GM19193 (cell line): ENCODE measurements around the gene FAM177B.

Source experiments
- POLR2A ChIP-seq: IDR thresholded peaks from 4 replicates; pipeline ENCODE4 v1.6.1; 2011; ENCODE audit not compliant: insufficient read depth, insufficient read length; ENCODE audit errors: extremely low read depth

FAM177B gene

DNA sequence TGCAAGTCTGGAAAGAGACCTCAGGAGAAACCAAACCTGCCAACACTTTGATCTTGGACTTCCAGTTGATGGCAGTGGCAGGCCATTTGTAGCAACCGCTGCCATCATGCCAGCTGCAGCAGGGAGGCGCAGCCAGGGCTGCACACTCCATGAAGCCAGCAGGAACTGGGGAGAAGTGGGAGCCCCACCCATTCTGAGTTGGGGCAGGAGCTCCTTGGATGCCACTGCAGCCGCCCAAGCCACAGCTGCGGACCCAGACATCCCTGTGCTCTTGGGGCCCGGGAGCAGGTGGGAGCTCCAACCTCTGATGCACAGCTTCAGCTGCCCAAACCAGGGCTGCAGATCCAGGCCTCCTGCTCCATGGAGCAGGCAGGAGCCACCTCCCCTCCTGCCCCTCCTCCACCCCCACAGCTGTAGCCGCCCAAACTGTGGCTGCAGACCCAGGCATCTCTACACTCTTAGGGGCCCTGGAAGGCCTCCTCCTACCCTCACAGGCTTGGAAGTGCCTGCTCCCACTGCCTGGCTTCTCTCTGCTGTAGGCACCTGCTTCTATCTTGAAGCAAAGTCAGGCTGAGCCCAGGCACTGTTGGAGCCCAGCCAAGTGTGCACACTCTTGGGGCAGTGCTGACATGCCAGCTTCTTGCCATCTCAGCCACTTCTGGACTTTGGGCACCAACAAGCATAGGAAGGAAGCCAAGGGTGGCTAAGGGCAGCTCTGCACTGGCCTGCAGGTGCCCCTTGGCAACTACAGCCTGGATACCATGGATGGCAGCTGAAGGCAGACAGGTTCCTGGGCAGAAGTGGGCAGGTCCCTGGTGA is 57.9 kb downstream of the FAM177B start:
- no peak for TF ChIP-seq POLR2A

DNA sequence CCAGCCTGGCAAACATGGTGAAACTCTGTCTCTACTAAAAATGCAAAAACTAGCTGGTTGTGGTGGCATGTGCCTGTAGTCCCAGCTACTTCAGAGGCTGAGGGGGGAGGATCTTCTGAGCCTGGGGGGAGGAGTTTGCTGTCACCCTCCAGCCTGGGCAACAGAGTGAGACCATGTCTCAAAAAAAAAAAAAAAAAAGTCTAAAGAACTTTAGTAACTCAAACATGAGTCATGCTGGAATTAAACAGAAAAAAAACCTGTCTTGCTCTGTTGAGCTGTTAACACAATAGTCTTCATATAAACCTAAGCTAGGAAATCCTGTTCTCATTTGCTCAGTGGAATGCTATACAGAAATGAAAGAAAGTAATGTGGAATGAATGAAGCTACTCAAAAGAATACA is 61.1 kb downstream of the FAM177B start:
- no peak for TF ChIP-seq POLR2A

DNA sequence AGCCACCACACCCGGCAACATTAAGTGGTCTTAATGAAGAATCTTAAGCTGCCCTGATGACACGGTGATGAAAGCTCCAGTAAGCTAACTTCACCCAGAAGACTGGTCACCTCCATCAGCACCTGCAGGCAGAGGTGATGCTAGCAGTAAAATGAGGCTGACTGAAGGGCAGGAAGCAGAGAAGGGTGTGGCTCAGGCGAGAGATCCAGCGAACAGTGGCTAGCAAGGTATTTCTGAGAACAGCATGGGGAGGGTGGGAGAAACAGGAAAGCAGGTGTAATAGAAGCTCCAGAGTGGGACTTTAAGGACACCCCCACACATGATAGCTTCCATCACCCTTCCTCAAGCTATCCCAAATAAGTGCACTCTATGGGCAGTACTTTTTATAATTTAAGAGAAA is 62.0 kb downstream of the FAM177B start:
- no peak for TF ChIP-seq POLR2A
